HepG2 (cell line): ENCODE results near the gene FAM149A. TPM values are rescaled to one million over a fixed set of nuclear protein-coding genes. Genes with fewer than 3 reads are reported as not detected.

ENCODE experiments used
- ATF1 ChIP-seq: IDR thresholded peaks from 2 replicates; pipeline ENCODE4 v1.6.1; 2016; ENCODE audit warnings: mild to moderate bottlenecking, control low read depth
- ERF ChIP-seq: IDR thresholded peaks from 2 replicates; pipeline ENCODE4 v1.6.1; 2018; ENCODE audit warnings: missing biosample characterization, missing genetic modification reagents
- FOXK2 ChIP-seq: fragments of 450-650 bp; IDR thresholded peaks from 2 replicates; pipeline ENCODE4 v1.6.1; 2016
- FOXP1 ChIP-seq, 2 experiments: fragments of 450-650 bp in 1 of 2; IDR thresholded peaks; 2 replicates each; pipeline ENCODE4 v1.6.1; 2017 to 2018; ENCODE audit warnings: antibody characterized with exemption in 1 of 2
- HNRNPUL1 ChIP-seq: fragments of 200-400 bp; formaldehyde crosslinking; IDR thresholded peaks from 2 replicates; pipeline ENCODE4 v1.6.1; 2017; ENCODE audit warnings: low read depth, mild to moderate bottlenecking, low read length, moderate library complexity
- HOXA5 ChIP-seq: sonication (generic); formaldehyde crosslinking; IDR thresholded peaks from 2 replicates; pipeline ENCODE4 v1.4.0; 2020; ENCODE audit warnings: missing genetic modification reagents
- NRL ChIP-seq: sonication (generic); formaldehyde crosslinking; IDR thresholded peaks from 2 replicates; pipeline ENCODE4 v1.5.0; 2020; ENCODE audit warnings: missing genetic modification reagents, mild to moderate bottlenecking, moderate library complexity, borderline replicate concordance
- RFXAP ChIP-seq: sonication (generic); formaldehyde crosslinking; IDR thresholded peaks from 2 replicates; pipeline ENCODE4 v1.4.0; 2020; ENCODE audit warnings: missing genetic modification reagents, borderline replicate concordance
- TCF7 ChIP-seq: sonication (generic); IDR thresholded peaks from 2 replicates; pipeline ENCODE4 v1.6.1; 2016; ENCODE audit warnings: antibody characterized with exemption, low read depth
- ZNF138 ChIP-seq: sonication (generic); formaldehyde crosslinking; IDR thresholded peaks from 2 replicates; pipeline ENCODE4 v1.5.0; 2020; ENCODE audit warnings: mild to moderate bottlenecking, low read depth, missing genetic modification reagents
- ZNF20 ChIP-seq: sonication (generic); formaldehyde crosslinking; IDR thresholded peaks from 2 replicates; pipeline ENCODE4 v1.4.0; 2020; ENCODE audit warnings: mild to moderate bottlenecking, moderate library complexity, missing genetic modification reagents
- ZNF556 ChIP-seq: sonication (generic); formaldehyde crosslinking; IDR thresholded peaks from 2 replicates; pipeline ENCODE4 v1.4.0; 2020; ENCODE audit warnings: mild to moderate bottlenecking, missing genetic modification reagents, borderline replicate concordance
- ZNF747 ChIP-seq: sonication (generic); formaldehyde crosslinking; IDR thresholded peaks from 2 replicates; pipeline ENCODE4 v1.8.1; 2023; ENCODE audit warnings: missing genetic modification reagents, mild to moderate bottlenecking, borderline replicate concordance
- polyA plus RNA-seq, 8 experiments: library from polyadenylated mRNA; depleted of rRNA in 3 of 8; stranded (reverse) in 7 of 8; unstranded in 1 of 8; fragments of >200 nt; fragmentation: Illumina TruSeq in 4 of 8; extraction: Trizol in 4 of 8; gene quantifications; 2 replicates each; pipeline versions ENCODE4 v1.2.1 to v1.2.3, GENCODE V29; 2011 to 2016; ENCODE audit warnings: low read depth in 4 of 8, missing spikeins in 1 of 8, mixed read lengths in 1 of 8; ENCODE audit not compliant: insufficient read depth in 1 of 8
- total RNA-seq, 5 experiments: library from RNA; depleted of rRNA; stranded (reverse); fragments of >200 nt; fragmentation: Illumina TruSeq; extraction: Trizol; gene quantifications; 2 replicates each; pipeline ENCODE4 v1.2.3, GENCODE V29; 2016; ENCODE audit warnings: low read depth in 1 of 5
- TF ChIP-seq, protein P1 (sequence below): sonication (generic); formaldehyde crosslinking; IDR thresholded peaks from 2 replicates; pipeline ENCODE4 v1.5.1; 2020; ENCODE audit warnings: mild to moderate bottlenecking, missing genetic modification reagents, borderline replicate concordance
- TF ChIP-seq, protein P2 (sequence below): sonication (generic); formaldehyde crosslinking; IDR thresholded peaks from 2 replicates; pipeline ENCODE4 v1.4.0; 2020; ENCODE audit warnings: missing genetic modification reagents
- TF ChIP-seq, protein P3 (sequence below): IDR thresholded peaks from 2 replicates; pipeline ENCODE4 v1.6.1; 2016; ENCODE audit warnings: low read depth, borderline replicate concordance
- TF ChIP-seq, protein P4 (sequence below): IDR thresholded peaks from 2 replicates; pipeline ENCODE4 v1.6.1; 2016; ENCODE audit warnings: mild to moderate bottlenecking
- TF ChIP-seq, protein P5 (sequence below): sonication (generic); formaldehyde crosslinking; IDR thresholded peaks from 2 replicates; pipeline ENCODE4 v1.4.0; 2020; ENCODE audit warnings: mild to moderate bottlenecking, missing genetic modification reagents

Gene FAM149A
- total and polyA plus RNA-seq, 2 of the 13 experiments (the other 11 are each of a cell fraction or from before 2014, with no cell fraction given), result not detected

GRCh38 chr4:186191200-186192065 is 86.9 kb downstream of the FAM149A start, which contains the start of gene CYP4V2 (continued):
- TF ChIP-seq, protein P1, sequence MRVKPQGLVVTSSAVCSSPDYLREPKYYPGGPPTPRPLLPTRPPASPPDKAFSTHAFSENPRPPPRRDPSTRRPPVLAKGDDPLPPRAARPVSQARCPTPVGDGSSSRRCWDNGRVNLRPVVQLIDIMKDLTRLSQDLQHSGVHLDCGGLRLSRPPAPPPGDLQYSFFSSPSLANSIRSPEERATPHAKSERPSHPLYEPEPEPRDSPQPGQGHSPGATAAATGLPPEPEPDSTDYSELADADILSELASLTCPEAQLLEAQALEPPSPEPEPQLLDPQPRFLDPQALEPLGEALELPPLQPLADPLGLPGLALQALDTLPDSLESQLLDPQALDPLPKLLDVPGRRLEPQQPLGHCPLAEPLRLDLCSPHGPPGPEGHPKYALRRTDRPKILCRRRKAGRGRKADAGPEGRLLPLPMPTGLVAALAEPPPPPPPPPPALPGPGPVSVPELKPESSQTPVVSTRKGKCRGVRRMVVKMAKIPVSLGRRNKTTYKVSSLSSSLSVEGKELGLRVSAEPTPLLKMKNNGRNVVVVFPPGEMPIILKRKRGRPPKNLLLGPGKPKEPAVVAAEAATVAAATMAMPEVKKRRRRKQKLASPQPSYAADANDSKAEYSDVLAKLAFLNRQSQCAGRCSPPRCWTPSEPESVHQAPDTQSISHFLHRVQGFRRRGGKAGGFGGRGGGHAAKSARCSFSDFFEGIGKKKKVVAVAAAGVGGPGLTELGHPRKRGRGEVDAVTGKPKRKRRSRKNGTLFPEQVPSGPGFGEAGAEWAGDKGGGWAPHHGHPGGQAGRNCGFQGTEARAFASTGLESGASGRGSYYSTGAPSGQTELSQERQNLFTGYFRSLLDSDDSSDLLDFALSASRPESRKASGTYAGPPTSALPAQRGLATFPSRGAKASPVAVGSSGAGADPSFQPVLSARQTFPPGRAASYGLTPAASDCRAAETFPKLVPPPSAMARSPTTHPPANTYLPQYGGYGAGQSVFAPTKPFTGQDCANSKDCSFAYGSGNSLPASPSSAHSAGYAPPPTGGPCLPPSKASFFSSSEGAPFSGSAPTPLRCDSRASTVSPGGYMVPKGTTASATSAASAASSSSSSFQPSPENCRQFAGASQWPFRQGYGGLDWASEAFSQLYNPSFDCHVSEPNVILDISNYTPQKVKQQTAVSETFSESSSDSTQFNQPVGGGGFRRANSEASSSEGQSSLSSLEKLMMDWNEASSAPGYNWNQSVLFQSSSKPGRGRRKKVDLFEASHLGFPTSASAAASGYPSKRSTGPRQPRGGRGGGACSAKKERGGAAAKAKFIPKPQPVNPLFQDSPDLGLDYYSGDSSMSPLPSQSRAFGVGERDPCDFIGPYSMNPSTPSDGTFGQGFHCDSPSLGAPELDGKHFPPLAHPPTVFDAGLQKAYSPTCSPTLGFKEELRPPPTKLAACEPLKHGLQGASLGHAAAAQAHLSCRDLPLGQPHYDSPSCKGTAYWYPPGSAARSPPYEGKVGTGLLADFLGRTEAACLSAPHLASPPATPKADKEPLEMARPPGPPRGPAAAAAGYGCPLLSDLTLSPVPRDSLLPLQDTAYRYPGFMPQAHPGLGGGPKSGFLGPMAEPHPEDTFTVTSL (CRISPR knock-in tag), result peak; percentile 27; the same call in 1 of the 2 replicates
- TF ChIP-seq HNRNPUL1 (peak; percentile 47; the same call in 1 of the 2 replicates), RFXAP (CRISPR knock-in tag) (peak; percentile 73), ZNF556 (CRISPR knock-in tag) (peak; percentile 84), HOXA5 (CRISPR knock-in tag) (peak; percentile 78; the same call in 1 of the 2 replicates), ERF (CRISPR knock-in tag) (0 out of 2 replicates have a peak, but pooled peaks have one; percentile 39), ZNF747 (CRISPR knock-in tag) (peak; percentile 89), FOXP1 (IDR thresholded peaks at IDR 0.05) (no peak), FOXP1 (CRISPR knock-in tag; IDR thresholded peaks at IDR 0.05) (0 out of 2 replicates have a peak, but pooled peaks have one; percentile 12), FOXK2 (no peak), ZNF20 (peak; percentile 72; the same call in 1 of the 2 replicates), TCF7 (no peak), ZNF138 (CRISPR knock-in tag) (peak; percentile 50; the same call in 1 of the 2 replicates), ATF1 (CRISPR knock-in tag) (no peak), NRL (CRISPR knock-in tag) (peak; percentile 62; the same call in 1 of the 2 replicates)
- TF ChIP-seq, protein P2, sequence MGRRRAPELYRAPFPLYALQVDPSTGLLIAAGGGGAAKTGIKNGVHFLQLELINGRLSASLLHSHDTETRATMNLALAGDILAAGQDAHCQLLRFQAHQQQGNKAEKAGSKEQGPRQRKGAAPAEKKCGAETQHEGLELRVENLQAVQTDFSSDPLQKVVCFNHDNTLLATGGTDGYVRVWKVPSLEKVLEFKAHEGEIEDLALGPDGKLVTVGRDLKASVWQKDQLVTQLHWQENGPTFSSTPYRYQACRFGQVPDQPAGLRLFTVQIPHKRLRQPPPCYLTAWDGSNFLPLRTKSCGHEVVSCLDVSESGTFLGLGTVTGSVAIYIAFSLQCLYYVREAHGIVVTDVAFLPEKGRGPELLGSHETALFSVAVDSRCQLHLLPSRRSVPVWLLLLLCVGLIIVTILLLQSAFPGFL (CRISPR knock-in tag), result no peak
- TF ChIP-seq, protein P3, sequence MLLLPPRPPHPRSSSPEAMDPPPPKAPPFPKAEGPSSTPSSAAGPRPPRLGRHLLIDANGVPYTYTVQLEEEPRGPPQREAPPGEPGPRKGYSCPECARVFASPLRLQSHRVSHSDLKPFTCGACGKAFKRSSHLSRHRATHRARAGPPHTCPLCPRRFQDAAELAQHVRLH (CRISPR knock-in tag), result 0 out of 2 replicates have a peak, but pooled peaks have one; percentile 54
- TF ChIP-seq, protein P4, sequence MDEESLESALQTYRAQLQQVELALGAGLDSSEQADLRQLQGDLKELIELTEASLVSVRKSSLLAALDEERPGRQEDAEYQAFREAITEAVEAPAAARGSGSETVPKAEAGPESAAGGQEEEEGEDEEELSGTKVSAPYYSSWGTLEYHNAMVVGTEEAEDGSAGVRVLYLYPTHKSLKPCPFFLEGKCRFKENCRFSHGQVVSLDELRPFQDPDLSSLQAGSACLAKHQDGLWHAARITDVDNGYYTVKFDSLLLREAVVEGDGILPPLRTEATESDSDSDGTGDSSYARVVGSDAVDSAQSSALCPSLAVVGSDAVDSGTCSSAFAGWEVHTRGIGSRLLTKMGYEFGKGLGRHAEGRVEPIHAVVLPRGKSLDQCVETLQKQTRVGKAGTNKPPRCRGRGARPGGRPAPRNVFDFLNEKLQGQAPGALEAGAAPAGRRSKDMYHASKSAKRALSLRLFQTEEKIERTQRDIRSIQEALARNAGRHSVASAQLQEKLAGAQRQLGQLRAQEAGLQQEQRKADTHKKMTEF (CRISPR knock-in tag), result peak; percentile 89
- TF ChIP-seq, protein P5, sequence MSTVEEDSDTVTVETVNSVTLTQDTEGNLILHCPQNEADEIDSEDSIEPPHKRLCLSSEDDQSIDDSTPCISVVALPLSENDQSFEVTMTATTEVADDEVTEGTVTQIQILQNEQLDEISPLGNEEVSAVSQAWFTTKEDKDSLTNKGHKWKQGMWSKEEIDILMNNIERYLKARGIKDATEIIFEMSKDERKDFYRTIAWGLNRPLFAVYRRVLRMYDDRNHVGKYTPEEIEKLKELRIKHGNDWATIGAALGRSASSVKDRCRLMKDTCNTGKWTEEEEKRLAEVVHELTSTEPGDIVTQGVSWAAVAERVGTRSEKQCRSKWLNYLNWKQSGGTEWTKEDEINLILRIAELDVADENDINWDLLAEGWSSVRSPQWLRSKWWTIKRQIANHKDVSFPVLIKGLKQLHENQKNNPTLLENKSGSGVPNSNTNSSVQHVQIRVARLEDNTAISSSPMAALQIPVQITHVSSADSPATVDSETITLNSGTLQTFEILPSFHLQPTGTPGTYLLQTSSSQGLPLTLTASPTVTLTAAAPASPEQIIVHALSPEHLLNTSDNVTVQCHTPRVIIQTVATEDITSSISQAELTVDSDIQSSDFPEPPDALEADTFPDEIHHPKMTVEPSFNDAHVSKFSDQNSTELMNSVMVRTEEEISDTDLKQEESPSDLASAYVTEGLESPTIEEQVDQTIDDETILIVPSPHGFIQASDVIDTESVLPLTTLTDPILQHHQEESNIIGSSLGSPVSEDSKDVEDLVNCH, result no peak
